Fibroblast of villous mesenchyme (primary cell): ENCODE results near the gene TMEM233. TPM values are rescaled to one million over a fixed set of nuclear protein-coding genes. Genes with fewer than 3 reads are reported as not detected.

Source experiments
- DNase-seq: peaks from one replicate; pipeline ENCODE4 v3.0.0-alpha.2; 2010; ENCODE audit warnings: low read depth
- H3K4me3 ChIP-seq: 2 replicates; pipeline ENCODE4 v1.5.1; 2011; ENCODE audit warnings: low read depth, mild to moderate bottlenecking, low read length
- CTCF ChIP-seq: IDR thresholded peaks from 2 replicates; pipeline ENCODE4 v1.5.1; 2012; ENCODE audit warnings: low read depth, mild to moderate bottlenecking, low read length; ENCODE audit not compliant: insufficient read depth
- total RNA-seq: library from RNA; depleted of rRNA; stranded (reverse); fragments of >200 nt; gene quantifications from 2 replicates; pipeline ENCODE4 v1.2.3, GENCODE V29; 2012

Gene TMEM233
- total RNA-seq, 1 donor, result not detected

- H3K4me3 ChIP-seq, result no peak overlapping the region
- TF ChIP-seq CTCF, result no peak
Observed at GRCh38 chr12:119684711-119685369, 91.3 kb downstream of the TMEM233 start.

DNA sequence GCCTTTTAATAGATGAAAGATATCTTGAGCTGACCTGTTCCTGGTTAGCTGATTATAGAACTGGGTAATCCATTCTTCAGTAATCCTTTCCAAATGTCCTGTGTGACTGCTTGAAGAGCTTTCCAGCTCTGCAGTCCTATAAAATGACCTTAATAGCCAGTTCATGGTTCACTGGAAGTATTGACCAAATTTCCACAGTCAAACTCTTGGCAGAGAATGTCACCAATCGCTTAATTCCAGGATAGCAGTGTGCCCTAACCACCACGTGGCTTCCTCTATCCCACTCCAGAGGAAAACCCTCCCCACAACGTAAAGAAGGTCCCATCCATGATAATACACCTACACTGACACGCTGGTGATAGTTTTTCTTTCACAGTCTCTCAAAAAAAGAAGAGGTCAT lies 91.8 kb downstream of the TMEM233 start:
- no peak overlapping the region for H3K4me3 ChIP-seq
- no peak for TF ChIP-seq CTCF
- DNase-seq, result no peak

More at GRCh38 chr12:119684711-119685369, 91.3 kb downstream of the TMEM233 start:
- DNase-seq, result peak; percentile 55

- no peak for TF ChIP-seq CTCF
- no peak overlapping the region for H3K4me3 ChIP-seq
- DNase-seq, result no peak
Observed at GRCh38 chr12:119686355-119686754, 92.8 kb downstream of the TMEM233 start.

DNA sequence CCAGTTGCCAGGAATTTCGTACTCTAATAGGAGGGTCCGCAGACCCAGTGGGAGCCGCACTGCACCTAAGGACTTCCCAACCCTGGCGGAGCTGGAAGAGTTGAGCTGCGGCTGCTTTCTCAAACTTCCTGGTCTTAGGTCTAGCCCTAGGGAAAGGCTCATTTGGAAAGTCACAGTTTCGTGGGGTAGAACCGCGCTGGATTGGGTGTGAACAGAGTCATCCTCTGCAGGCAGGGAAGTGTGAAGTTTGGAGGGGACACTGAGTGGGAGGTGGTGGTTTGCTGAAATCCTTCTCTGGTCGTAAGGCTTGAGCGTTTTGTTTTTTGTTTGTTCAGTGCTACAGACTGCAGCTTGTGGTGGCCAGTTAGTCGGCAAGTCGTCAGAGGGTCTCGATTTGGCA lies 93.2 kb downstream of the TMEM233 start:
- DNase-seq, result no peak

GRCh38 chr12:119687406-119687805 lies 93.8 kb downstream of the TMEM233 start:
- no peak for TF ChIP-seq CTCF
- DNase-seq, result peak; percentile 42
- no peak overlapping the region for H3K4me3 ChIP-seq

More for the DNA sequence above, 93.2 kb downstream of the TMEM233 start:
- no peak overlapping the region for H3K4me3 ChIP-seq
- no peak for TF ChIP-seq CTCF

GRCh38 chr12:119687879-119688278 lies 94.3 kb downstream of the TMEM233 start:
- DNase-seq, result no peak
- no peak overlapping the region for H3K4me3 ChIP-seq

More at GRCh38 chr12:119687879-119688278, 94.3 kb downstream of the TMEM233 start:
- no peak for TF ChIP-seq CTCF
